GM18873 (cell line): Measurements from ENCODE around the gene SAMD5.

ENCODE experiments used
- ATAC-seq: cut with Tn5 transposase; IDR thresholded peaks from one replicate; pipeline ENCODE4 v1.9.1; 2021; ENCODE audit warnings: mild to moderate bottlenecking, moderate library complexity, moderate number of reproducible peaks; ENCODE audit not compliant: unreplicated experiment, low FRiP score

The SAMD5 gene

GRCh38 chr6:147508042-147508865 is at the start of gene SAMD5:
Gene SAMD5, plus strand, starts transcription at chr6:147508690. Its CDS starts 239 bp downstream, at chr6:147508929.
- no peak for ATAC-seq

DNA sequence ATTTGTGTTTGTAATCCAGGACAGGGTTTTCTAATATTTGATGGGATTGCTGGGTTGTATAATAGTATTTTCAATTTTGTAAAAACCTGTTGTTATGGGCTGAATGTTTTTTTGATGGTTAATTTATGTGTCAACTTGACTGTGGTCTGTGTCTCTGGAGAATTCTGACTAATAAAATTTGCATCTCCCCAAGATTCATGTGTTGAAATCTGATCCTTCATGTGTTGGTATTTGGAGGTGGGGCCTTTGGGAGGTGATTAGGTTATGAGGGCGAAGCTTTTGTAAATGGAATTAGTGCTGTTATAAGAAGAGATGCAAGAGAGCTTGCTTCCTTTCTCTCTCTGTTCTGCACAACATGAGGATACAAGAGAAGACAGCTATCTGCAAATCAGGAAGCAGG is 48.7 kb upstream of the SAMD5 start:
- ATAC-seq = no peak

- no peak for ATAC-seq
These were observed 44.8 kb upstream of the SAMD5 start for GRCh38 chr6:147463651-147464050.

- no peak for ATAC-seq
These were observed 41.1 kb upstream of the SAMD5 start for GRCh38 chr6:147467428-147467827.

- ATAC-seq = no peak
These were observed 40.6 kb upstream of the SAMD5 start for GRCh38 chr6:147467886-147468285.

DNA sequence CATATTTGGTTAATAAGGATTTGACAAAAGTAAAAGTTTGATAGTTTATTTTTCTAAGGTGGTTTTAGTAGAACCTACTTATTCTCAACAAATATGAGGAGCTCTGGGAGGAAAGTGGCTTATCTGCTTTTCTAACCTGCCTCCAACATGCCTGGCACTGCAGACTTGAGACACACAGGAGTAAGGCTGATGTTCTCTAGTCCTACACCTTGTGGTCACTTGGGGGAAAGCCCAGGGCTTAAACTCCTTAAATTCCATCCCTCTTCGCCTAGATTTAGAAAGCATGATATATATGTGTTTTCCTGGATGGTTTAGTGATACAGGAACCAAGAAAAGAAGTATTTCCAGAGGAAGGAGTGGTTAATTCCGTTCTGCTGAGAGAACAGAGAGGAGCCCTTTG is 39.9 kb upstream of the SAMD5 start:
- ATAC-seq = no peak

- ATAC-seq = no peak
These were observed 28.6 kb upstream of the SAMD5 start for GRCh38 chr6:147479857-147480256.

DNA sequence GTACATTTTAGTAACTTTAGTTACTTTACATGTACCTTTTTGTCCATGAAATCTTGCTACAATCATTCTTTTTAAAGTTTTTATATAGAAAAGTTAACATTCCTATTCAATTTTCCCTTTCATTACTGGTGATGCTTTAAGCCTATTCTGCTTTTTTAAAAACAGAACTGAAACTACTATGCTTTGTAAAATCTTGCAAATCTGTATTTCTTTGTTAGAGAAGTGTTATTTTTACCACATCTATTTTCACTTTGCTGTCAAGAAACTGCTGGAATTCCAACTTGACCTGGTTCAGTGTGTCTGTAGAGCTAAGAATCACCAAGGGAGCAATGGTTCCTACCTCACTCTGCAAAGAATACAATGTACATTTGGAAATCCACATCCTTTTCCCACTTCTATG is 21.8 kb upstream of the SAMD5 start:
- ATAC-seq = no peak

DNA sequence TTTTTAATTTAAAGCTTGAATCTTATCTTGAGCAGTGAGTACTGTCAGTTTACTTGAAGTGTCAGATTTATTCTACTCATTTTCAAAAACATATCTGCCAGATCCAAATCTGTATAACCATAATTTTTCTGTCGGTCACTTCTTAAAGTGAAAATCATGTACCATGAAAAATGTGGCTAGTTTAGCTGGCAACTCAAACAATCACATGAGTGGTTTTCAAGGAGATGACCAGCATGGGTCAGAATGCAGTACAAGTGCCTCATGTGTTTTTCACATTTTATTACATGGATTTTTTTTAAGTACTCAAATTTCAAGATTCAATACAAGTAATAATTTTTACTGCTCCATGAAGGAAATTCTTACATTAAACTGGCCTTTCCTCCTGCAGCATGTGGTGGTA is 11.0 kb upstream of the SAMD5 start:
- ATAC-seq = no peak

DNA sequence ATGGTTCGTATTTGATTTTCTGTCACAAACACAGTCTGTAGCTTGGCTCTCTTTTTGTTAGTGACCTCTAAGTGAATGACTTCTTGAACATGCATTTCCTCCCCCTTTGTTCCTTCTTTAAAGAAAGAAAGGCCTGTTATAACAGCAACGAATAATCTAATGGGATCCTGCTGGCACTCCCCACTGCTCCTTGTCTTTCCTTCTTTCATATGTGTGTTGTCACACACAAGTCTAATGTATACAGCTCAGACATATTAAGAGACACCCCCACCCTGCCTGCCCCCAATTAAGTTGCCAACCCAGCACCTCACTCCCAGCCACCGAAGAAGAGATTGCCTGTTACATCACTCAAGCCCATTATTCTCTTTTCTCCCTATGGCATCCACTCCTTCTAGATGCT is 4.9 kb upstream of the SAMD5 start:
- ATAC-seq = no peak

DNA sequence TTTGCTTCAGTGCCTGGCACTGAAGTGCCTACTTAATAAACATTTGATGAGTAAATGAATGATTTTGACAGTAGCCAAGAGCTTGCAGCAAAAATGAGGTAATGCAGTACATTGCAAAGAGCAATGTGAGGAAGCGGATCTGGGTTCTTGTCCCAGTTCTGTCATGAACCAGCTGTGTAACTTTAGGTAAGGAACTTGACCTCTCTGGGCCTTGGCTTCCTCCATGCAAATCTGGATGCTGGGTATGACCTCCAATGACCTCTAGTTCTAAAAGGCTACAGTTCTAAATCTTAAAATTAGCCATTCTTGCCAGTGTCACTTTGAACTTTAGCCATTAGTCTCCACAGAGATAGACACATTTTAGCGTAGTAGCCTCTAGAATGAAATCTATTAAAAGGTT is 3.6 kb upstream of the SAMD5 start:
- ATAC-seq = no peak

DNA sequence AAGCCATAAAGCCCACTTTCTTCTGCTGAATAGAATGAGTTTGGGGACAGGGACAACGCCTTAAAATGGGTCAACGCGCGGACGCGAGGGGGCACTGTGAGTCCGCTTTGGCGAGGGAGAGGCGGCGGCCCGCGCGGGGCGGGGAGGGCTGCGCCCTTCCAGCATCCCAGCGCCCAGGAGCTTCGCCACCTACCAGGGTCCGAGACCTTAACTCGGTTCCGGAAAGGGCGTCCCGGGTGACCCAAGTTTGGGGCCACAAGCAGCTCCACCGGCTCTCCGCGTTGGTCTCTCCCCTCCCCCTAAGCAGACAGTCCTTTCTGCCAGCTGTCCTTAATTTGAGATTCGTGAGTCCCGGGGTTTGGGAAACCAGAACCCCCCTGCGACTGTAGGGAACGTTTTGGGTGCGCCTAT is 1.8 kb upstream of the SAMD5 start:
- ATAC-seq = no peak

DNA sequence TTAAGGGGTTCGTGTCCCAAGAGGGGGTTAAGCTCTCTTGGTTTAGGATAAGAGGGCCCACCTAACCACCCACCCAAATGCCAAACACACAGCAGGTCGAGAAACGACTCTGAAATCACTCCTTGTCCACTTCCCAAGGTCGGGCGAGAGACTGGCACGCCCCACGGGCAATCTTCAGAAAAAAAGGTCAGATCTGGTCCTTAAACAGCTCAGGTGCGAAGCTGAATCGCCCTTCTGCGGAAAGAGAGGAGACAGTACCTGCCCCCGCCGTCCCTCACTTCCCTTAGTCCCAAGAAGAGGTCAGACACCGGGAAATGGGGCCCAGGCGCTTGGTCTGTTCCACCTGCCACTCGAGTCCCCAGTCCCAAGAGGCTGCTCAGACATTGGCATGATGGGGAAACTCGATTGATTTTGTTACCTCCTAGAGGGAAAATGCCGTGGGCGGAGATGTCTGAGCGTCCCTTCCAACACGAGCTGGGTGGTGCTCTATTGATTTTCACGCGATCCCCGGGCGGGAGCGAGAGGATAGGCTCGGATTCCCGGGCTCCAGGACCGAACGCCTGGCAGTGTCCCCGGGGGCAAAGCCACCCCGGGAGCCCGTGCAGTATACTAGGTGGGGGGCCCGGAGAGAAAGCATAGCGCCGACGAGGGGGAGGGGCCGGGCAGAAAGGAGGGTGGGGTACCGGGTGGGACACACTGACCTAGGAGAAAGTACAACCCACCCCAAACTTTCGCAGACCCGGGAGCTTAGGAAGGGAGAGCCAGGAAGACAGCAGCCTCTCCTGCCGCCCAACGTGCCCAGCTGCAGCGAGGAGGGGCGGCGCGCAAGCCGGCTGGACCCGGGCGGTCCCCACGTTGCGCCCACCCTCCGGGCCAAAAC is 1.1 kb upstream of the SAMD5 start:
- ATAC-seq = no peak

GRCh38 chr6:147508866-147509608 is 547 bp downstream of the SAMD5 start:
- no peak for ATAC-seq

DNA sequence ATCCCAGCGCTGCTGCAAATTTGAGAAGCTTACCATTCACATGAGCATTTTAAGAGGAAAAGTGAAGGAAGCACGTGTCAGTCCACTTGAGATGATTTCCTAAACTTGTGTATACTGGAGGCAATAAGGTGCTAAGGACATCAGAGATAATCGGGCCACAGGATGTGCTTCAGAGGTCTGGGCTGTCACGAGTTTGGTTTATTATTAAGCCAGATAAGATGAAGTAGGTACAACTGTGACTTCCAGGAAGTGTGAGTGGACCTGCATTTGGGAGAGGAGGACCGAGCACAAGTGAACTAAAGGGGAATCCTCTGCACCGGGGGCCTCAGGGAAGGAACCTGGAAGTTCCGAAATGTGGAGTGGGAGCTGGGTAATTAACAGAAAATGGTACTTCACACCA is 1.4 kb downstream of the SAMD5 start:
- ATAC-seq = peak; percentile 62

GRCh38 chr6:147510929-147511590 is 2.6 kb downstream of the SAMD5 start:
- no peak for ATAC-seq

GRCh38 chr6:147514831-147515230 is 6.3 kb downstream of the SAMD5 start:
- ATAC-seq = no peak

GRCh38 chr6:147515327-147515726 is 6.8 kb downstream of the SAMD5 start:
- no peak for ATAC-seq

- no peak for ATAC-seq
These were observed 14.1 kb downstream of the SAMD5 start for GRCh38 chr6:147522597-147522996.

DNA sequence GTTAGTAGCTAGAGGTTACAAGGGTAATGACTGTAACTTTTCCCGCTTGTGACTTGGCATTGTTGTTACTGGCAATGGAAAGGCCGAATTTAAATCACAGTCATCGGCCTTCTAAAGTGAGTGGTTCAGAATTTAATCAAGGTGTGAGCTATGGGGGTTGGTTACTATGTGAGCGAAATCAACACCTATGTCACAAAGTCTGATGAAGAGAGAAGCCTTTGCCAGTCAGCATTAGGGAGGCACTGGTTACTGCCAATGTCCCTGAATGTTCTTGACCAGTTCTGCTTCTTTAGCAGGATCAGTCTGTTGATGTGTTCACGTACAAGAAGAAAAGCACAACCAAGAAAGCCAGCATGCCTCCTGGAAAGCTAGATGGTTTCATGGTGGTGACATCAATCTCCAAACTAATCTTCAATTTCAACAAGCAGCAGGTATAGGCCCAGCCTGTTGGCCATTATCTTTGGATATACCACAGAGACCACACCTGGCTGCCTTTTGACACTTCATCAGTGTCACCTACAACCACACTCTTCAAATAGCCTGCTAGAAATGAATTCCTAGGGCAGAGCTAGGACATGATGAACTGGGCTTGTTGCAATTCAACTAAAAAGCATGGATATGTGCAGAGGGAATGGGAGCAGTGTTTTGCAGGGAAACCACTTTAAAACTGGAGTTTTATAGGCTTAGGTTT is 17.2 kb downstream of the SAMD5 start:
- no peak for ATAC-seq
